Suprapubic skin (tissue), 4 donors: Measurements from ENCODE around the gene ODF2L. TPM values are rescaled to one million over a fixed set of nuclear protein-coding genes. Genes with fewer than 3 reads are reported as not detected.

Experiments
- DNase-seq, 2 donors: peaks; one replicate each; pipeline ENCODE4 v3.0.0-alpha.2; 2019; ENCODE audit warnings: low spot score in 2 of 2
- H3K27ac ChIP-seq: fragments of 200-600 bp; sonication (generic); one replicate; pipeline ENCODE4 v1.5.1; 2019
- H3K27me3 ChIP-seq: fragments of 200-600 bp; sonication (generic); one replicate; pipeline ENCODE4 v1.5.1; 2019
- H3K36me3 ChIP-seq: fragments of 200-600 bp; sonication (generic); one replicate; pipeline ENCODE4 v1.5.1; 2019
- H3K4me1 ChIP-seq: fragments of 200-600 bp; sonication (generic); one replicate; pipeline ENCODE4 v1.5.1; 2019
- H3K4me3 ChIP-seq: fragments of 200-600 bp; sonication (generic); one replicate; pipeline ENCODE4 v1.5.1; 2019; ENCODE audit warnings: mild to moderate bottlenecking
- H3K9me3 ChIP-seq: fragments of 200-600 bp; sonication (generic); one replicate; pipeline ENCODE4 v1.5.1; 2019
- CTCF ChIP-seq, 2 donors: fragments of 200-600 bp in 1 of 2; fragments of 450-650 bp in 1 of 2; sonication (generic) in 1 of 2; IDR thresholded peaks; one replicate each; pipeline ENCODE4 v1.5.1; 2016 to 2019; ENCODE audit warnings: antibody characterized with exemption in 2 of 2, mild to moderate bottlenecking in 1 of 2, moderate library complexity in 1 of 2
- EP300 ChIP-seq: sonication (generic); formaldehyde crosslinking; IDR thresholded peaks from one replicate; pipeline ENCODE4 v1.6.1; 2017; ENCODE audit warnings: antibody characterized with exemption
- POLR2A ChIP-seq, 2 donors: fragments of 450-650 bp; IDR thresholded peaks; one replicate each; pipeline ENCODE4 v1.6.1; 2017; ENCODE audit warnings: antibody characterized with exemption in 2 of 2, mild to moderate bottlenecking in 2 of 2, moderate library complexity in 2 of 2
- POLR2AphosphoS5 ChIP-seq, 3 donors: sonication (generic); formaldehyde crosslinking; IDR thresholded peaks; one replicate each; pipeline ENCODE4 v1.6.1; 2017; ENCODE audit warnings: antibody characterized with exemption in 3 of 3
- WGBS: methylation state at CpG from one replicate; pipeline ENCODE4 v1.1.5; 2018; 5-methylcytosine and 5-hydroxymethylcytosine counted together
- total RNA-seq, 4 donors: library from RNA; depleted of rRNA; stranded (reverse); fragments of >200 nt; gene quantifications; one replicate each; pipeline ENCODE4 v1.1.0, GENCODE V29; 2016

ODF2L gene
- total RNA-seq, 4 donors from 2014 or later, result 16.6 to 33.4 (median 23.5) TPM

- 96% methylated on average over 3 of the region's 4 CpGs for WGBS
- H3K36me3 ChIP-seq, result no peaks in the 10 kb centered on the region
- no peak overlapping the region for H3K4me3 ChIP-seq
- H3K27ac ChIP-seq, result no peak overlapping the region
- no peak for TF ChIP-seq EP300
- no peak for TF ChIP-seq POLR2AphosphoS5 (IDR thresholded peaks at IDR 0.05)
- TF ChIP-seq POLR2A (IDR thresholded peaks at IDR 0.05), result no peak
- no peak for TF ChIP-seq CTCF (IDR thresholded peaks at IDR 0.05)
- peaks cover under 1% of the 10 kb centered on the region for H3K4me1 ChIP-seq
- H3K27me3 ChIP-seq, result no peaks in the 10 kb centered on the region
- H3K9me3 ChIP-seq, result no peaks in the 10 kb centered on the region
- no peak for DNase-seq
Observed at GRCh38 chr1:86410879-86411278, 14.8 kb upstream of the ODF2L start.

- no peak for TF ChIP-seq EP300
- no peak for TF ChIP-seq POLR2A (IDR thresholded peaks at IDR 0.05)
- no peak for TF ChIP-seq POLR2AphosphoS5 (IDR thresholded peaks at IDR 0.05)
- TF ChIP-seq CTCF (IDR thresholded peaks at IDR 0.05), result no peak
Observed at GRCh38 chr1:86409416-86410021, 13.4 kb upstream of the ODF2L start.

GRCh38 chr1:86396498-86396890, 371 bp upstream of the ODF2L start:
- no peaks in the 10 kb centered on the region for H3K9me3 ChIP-seq
- peak overlapping the region; percentile 93 for H3K4me3 ChIP-seq
- peak overlapping the region; percentile 79 for H3K27ac ChIP-seq
- under 1% methylated on average over 9 of the region's 9 CpGs for WGBS
- peaks cover 24% of the 10 kb centered on the region for H3K4me1 ChIP-seq
- H3K36me3 ChIP-seq, result no peaks in the 10 kb centered on the region
- no peak for DNase-seq
- H3K27me3 ChIP-seq, result no peaks in the 10 kb centered on the region
- no peak for TF ChIP-seq EP300

More at GRCh38 chr1:86409416-86410021, 13.4 kb upstream of the ODF2L start:
- no peak overlapping the region for H3K4me3 ChIP-seq
- 82% methylated on average over 6 of the region's 6 CpGs for WGBS
- no peaks in the 10 kb centered on the region for H3K9me3 ChIP-seq
- no peaks in the 10 kb centered on the region for H3K27me3 ChIP-seq
- no peak overlapping the region for H3K27ac ChIP-seq
- no peak for DNase-seq
- no peaks in the 10 kb centered on the region for H3K4me1 ChIP-seq
- H3K36me3 ChIP-seq, result no peaks in the 10 kb centered on the region

GRCh38 chr1:86394416-86394815, 1.7 kb downstream of the ODF2L start:
- Histone ChIP-seq H3K4me1 (peaks cover 24% of the 10 kb centered on the region), H3K4me3 (peak overlapping the region; percentile 93), H3K27me3 (no peaks in the 10 kb centered on the region), H3K27ac (no peak overlapping the region), H3K36me3 (no peaks in the 10 kb centered on the region), H3K9me3 (no peaks in the 10 kb centered on the region)
- WGBS, result 65% methylated on average over 2 of the region's 2 CpGs
- TF ChIP-seq POLR2A (IDR thresholded peaks at IDR 0.05) (no peak), EP300 (no peak), CTCF (IDR thresholded peaks at IDR 0.05) (no peak), POLR2AphosphoS5 (IDR thresholded peaks at IDR 0.05) (no peak)
- DNase-seq, result no peak

- TF ChIP-seq EP300, result no peak
- no peak for TF ChIP-seq CTCF (IDR thresholded peaks at IDR 0.05)
- TF ChIP-seq POLR2AphosphoS5 (IDR thresholded peaks at IDR 0.05), result no peak
- no peak for TF ChIP-seq POLR2A (IDR thresholded peaks at IDR 0.05)
- H3K4me3 ChIP-seq, result no peak overlapping the region
- H3K36me3 ChIP-seq, result no peaks in the 10 kb centered on the region
- H3K27ac ChIP-seq, result no peak overlapping the region
- peaks cover 8% of the 10 kb centered on the region for H3K4me1 ChIP-seq
- DNase-seq, result no peak
- no peaks in the 10 kb centered on the region for H3K9me3 ChIP-seq
- H3K27me3 ChIP-seq, result no peaks in the 10 kb centered on the region
Observed at GRCh38 chr1:86389307-86389706, 6.8 kb downstream of the ODF2L start.

- no peaks in the 10 kb centered on the region for H3K9me3 ChIP-seq
- no peak overlapping the region for H3K27ac ChIP-seq
- no peaks in the 10 kb centered on the region for H3K36me3 ChIP-seq
- no peak for DNase-seq
- peaks cover 3% of the 10 kb centered on the region for H3K4me1 ChIP-seq
- no peak overlapping the region for H3K4me3 ChIP-seq
- TF ChIP-seq POLR2AphosphoS5 (IDR thresholded peaks at IDR 0.05), result no peak
- TF ChIP-seq CTCF (IDR thresholded peaks at IDR 0.05), result no peak
- TF ChIP-seq POLR2A (IDR thresholded peaks at IDR 0.05), result no peak
- no peaks in the 10 kb centered on the region for H3K27me3 ChIP-seq
Observed at GRCh38 chr1:86388777-86389176, 7.3 kb downstream of the ODF2L start.
